Adrenal gland (tissue), 12 donors: Measurements from ENCODE around the gene POLD3. TPM values are rescaled to one million over a fixed set of nuclear protein-coding genes. Genes with fewer than 3 reads are reported as not detected.

ENCODE experiments used
- DNase-seq, 7 donors: peaks; one replicate each; pipeline ENCODE4 v3.0.0-alpha.2; 2019 to 2020
- H3K27ac ChIP-seq, 5 donors: fragments of 200-600 bp; sonication (generic) in 4 of 5; 1 replicate in 3 of 5; 2 replicates in 2 of 5; pipeline versions ENCODE4 v1.5.1 to v1.8.0; 2016 to 2020; ENCODE audit warnings: mild to moderate bottlenecking in 1 of 5
- H3K27me3 ChIP-seq: fragments of 200-600 bp; 2 replicates; pipeline ENCODE4 v1.8.0; 2021
- H3K36me3 ChIP-seq, 2 donors: fragments of 200-600 bp; replicated peaks in 1 of 2; 1 replicate in 1 of 2; 2 replicates in 1 of 2; pipeline versions ENCODE4 v1.5.1 to v1.8.0; 2018 to 2022
- H3K4me1 ChIP-seq, 2 donors: fragments of 200-600 bp; replicated peaks in 1 of 2; 1 replicate in 1 of 2; 2 replicates in 1 of 2; pipeline versions ENCODE4 v1.5.1 to v1.8.0; 2018 to 2021
- H3K4me3 ChIP-seq, 4 donors: fragments of 200-600 bp; sonication (generic) in 3 of 4; one replicate each; pipeline ENCODE4 v1.5.1; 2016 to 2018
- H3K9me3 ChIP-seq, 3 donors: fragments of 200-600 bp; sonication (generic) in 1 of 3; replicated peaks in 1 of 3; 1 replicate in 2 of 3; 2 replicates in 1 of 3; pipeline versions ENCODE4 v1.5.1 to v1.8.0; 2016 to 2021
- POLR2A ChIP-seq, 2 donors: fragments of 450-650 bp; IDR thresholded peaks; one replicate each; pipeline ENCODE4 v1.6.1; 2017; ENCODE audit warnings: antibody characterized with exemption in 2 of 2, mild to moderate bottlenecking in 2 of 2, moderate library complexity in 1 of 2
- WGBS, 4 donors: extraction: QIAGEN DNeasy Blood & Tissue Kit in 2 of 4; methylation state at CpG; one replicate each; pipeline versions ENCODE4 v1.1.5 to v1.1.7; 2013 to 2017; 5-methylcytosine and 5-hydroxymethylcytosine counted together
- intact Hi-C, 2 donors: fragments of 100-400 bp; cut with DNase I; formaldehyde crosslinking; loops; one replicate each; pipeline versions ENCODE4 v1.14.1 to v1.15.0; 2022 to 2023
- polyA plus RNA-seq, 3 donors: library from polyadenylated mRNA; stranded (reverse); fragments of 200-250 nt in 2 of 3; fragments of 350-450 nt in 1 of 3; fragmentation: Illumina TruSeq in 1 of 3; extraction: RNeasy Lipid Tissue Mini Kit (QIAGEN cat#74804) in 1 of 3; gene quantifications; one replicate each; pipeline ENCODE4 v1.2.3, GENCODE V29; 2013 to 2014
- total RNA-seq, 9 donors: library from RNA; depleted of rRNA in 4 of 9; stranded (reverse); fragments of >200 nt in 4 of 9; fragments of 120-200 nt in 1 of 9; fragmentation: NEBNext Ultra II Directional in 1 of 9; extraction: Animal tissue kit (Norgen Biotek cat#: 25700) in 1 of 9; gene quantifications; one replicate each; pipeline versions ENCODE4 v1.1.0 to v1.2.4, GENCODE V29; 2013 to 2023
- TF ChIP-seq, protein P1 (sequence below), 6 experiments: fragments of 450-650 bp in 4 of 6; fragments of 200-600 bp in 2 of 6; sonication (generic) in 1 of 6; IDR thresholded peaks; 1 replicate in 5 of 6; 2 replicates in 1 of 6; pipeline versions ENCODE4 v1.5.1 to v1.8.0; 2016 to 2021; ENCODE audit warnings: antibody characterized with exemption in 6 of 6, mild to moderate bottlenecking in 2 of 6, moderate library complexity in 1 of 6
- donor health status: healthy with polysubstance abuse.
- donor health status: Bipolar disorder and iron deficiency.
- donor health status: DM: yes; HTN: yes; CAD: no.
- donor health status: DM: no; HTN: no; CAD: no.
- donor health status: DM: no; HTN: no; CAD: no.
- donor health status: DM: yes; HTN: yes; CAD: no.

Gene POLD3
- total and polyA plus RNA-seq, 12 donors = 3.5 to 14.5 (median 9.7) TPM

DNA sequence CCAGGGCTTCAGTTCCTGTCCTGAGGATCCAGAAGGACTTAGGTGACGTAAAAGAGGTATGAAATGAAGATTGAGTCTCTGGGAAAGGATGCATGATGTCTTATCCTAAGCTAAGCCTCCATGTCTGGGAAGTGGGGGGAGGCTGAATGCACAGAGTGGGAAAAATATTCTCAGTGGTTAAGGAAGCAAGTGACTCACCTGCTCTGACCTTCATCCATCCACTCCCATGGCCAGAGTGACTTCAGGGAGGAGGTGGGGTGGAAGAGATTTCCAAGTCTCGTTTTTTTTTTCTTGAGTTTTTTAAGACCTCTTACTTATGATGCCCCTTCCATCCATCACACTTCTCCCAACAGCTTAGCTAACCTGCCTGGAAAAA is 32.5 kb upstream of the POLD3 start:
- H3K27me3 ChIP-seq = peaks cover 3% of the 10 kb centered on the region
- no peaks in the 10 kb centered on the region for H3K4me1 ChIP-seq
- no peak for DNase-seq
- H3K36me3 ChIP-seq = no peaks in the 10 kb centered on the region
- 52 to 67% (median 59%) methylated on average over 2 of the region's 2 CpGs for WGBS, 4 donors
- H3K9me3 ChIP-seq = no peaks in the 10 kb centered on the region
- TF ChIP-seq POLR2A (IDR thresholded peaks at IDR 0.05) = no peak
- TF ChIP-seq, protein P1, sequence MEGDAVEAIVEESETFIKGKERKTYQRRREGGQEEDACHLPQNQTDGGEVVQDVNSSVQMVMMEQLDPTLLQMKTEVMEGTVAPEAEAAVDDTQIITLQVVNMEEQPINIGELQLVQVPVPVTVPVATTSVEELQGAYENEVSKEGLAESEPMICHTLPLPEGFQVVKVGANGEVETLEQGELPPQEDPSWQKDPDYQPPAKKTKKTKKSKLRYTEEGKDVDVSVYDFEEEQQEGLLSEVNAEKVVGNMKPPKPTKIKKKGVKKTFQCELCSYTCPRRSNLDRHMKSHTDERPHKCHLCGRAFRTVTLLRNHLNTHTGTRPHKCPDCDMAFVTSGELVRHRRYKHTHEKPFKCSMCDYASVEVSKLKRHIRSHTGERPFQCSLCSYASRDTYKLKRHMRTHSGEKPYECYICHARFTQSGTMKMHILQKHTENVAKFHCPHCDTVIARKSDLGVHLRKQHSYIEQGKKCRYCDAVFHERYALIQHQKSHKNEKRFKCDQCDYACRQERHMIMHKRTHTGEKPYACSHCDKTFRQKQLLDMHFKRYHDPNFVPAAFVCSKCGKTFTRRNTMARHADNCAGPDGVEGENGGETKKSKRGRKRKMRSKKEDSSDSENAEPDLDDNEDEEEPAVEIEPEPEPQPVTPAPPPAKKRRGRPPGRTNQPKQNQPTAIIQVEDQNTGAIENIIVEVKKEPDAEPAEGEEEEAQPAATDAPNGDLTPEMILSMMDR (IDR thresholded peaks at IDR 0.05) = no peak
- H3K27ac ChIP-seq = no peak overlapping the region
- intact Hi-C loops = loop anchor here (10.0 kb wide), 1 partner anchor 305 kb away; no protein-coding TSS in a partner anchor
- no peak overlapping the region for H3K4me3 ChIP-seq

DNA sequence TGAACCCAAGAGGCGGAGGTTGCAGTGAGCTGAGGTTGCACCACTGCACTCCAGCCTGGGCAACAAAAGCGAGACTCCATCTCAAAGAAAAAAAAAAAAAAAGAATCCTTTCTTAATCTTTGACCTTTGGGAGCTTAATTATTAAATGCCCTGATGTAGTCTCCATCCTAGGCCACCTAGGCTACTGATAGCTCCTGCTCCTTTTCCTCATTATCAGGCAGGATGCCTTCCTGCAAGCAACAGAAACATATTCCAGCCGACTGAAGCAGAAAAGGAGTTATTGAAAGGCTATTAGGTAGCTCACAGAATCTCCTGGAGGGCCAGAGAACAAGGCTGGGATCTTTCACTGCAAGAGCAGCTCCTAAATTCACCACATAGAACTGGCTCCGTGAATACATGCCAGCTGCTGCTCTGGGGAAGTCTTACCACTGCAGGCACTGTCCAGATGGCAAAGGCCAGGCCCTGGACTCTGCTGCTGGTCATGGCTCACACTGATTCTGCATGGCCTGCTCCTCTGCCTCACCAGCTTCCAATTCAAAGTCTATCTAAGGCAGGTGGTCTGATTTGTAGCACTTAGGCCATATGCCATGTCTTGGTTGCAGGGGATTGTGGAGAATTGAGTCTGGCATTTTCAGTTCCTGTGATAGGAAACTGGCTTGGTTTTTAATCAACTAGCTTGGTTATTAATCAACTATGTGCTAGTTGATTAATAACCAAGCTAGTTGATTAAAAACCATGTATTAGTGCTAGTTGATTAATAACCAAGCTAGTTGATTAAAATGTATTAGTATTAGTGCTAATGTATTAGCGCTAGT is 26.0 kb upstream of the POLD3 start:
- Histone ChIP-seq H3K27ac (no peak overlapping the region), H3K9me3 (no peaks in the 10 kb centered on the region), H3K36me3 (no peaks in the 10 kb centered on the region), H3K4me3 (no peak overlapping the region), H3K27me3 (no peaks in the 10 kb centered on the region), H3K4me1 (no peaks in the 10 kb centered on the region)
- intact Hi-C loops = loop anchor here (10.0 kb wide), 1 partner anchor 312 kb away; no protein-coding TSS in a partner anchor
- TF ChIP-seq, protein P1 (IDR thresholded peaks at IDR 0.05) = no peak
- no peak for TF ChIP-seq POLR2A (IDR thresholded peaks at IDR 0.05)
- no peak for DNase-seq
- WGBS, 4 donors = 86 to 99% (median 92%) methylated on average over 4 to 5 of the region's 5 CpGs

DNA sequence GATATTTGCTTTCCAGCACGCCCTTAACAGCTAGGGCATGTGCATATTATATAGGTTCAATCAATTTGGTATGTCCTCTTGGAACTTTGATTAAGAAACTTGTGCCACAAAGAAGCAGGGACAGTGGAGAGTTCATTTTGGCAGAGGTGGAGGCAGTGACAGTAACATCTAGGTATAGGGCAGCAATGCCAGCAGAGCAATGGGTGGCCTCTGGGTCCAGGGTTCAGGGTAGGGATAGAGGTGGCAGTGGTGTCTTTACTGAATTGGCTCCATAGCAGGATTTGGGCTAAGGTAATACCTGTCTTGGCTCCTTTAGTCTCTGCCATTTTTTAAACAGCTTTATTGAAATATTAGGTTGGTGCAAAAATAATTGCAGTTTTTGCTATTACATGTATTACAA is 24.4 kb upstream of the POLD3 start:
- Histone ChIP-seq H3K36me3 (no peaks in the 10 kb centered on the region), H3K27ac (no peak overlapping the region), H3K9me3 (no peaks in the 10 kb centered on the region), H3K4me3 (no peak overlapping the region), H3K4me1 (no peaks in the 10 kb centered on the region), H3K27me3 (no peaks in the 10 kb centered on the region)
- DNase-seq = no peak
- intact Hi-C loops = loop anchor here (2.0 to 10.0 kb wide), 2 partner anchors 115 to 313 kb away; no protein-coding TSS in a partner anchor
- TF ChIP-seq, protein P1 (IDR thresholded peaks at IDR 0.05) = no peak
- TF ChIP-seq POLR2A (IDR thresholded peaks at IDR 0.05) = no peak
- 67 to 94% (median 79%) methylated on average over 1 of the region's 1 CpG for WGBS, 4 donors

DNA sequence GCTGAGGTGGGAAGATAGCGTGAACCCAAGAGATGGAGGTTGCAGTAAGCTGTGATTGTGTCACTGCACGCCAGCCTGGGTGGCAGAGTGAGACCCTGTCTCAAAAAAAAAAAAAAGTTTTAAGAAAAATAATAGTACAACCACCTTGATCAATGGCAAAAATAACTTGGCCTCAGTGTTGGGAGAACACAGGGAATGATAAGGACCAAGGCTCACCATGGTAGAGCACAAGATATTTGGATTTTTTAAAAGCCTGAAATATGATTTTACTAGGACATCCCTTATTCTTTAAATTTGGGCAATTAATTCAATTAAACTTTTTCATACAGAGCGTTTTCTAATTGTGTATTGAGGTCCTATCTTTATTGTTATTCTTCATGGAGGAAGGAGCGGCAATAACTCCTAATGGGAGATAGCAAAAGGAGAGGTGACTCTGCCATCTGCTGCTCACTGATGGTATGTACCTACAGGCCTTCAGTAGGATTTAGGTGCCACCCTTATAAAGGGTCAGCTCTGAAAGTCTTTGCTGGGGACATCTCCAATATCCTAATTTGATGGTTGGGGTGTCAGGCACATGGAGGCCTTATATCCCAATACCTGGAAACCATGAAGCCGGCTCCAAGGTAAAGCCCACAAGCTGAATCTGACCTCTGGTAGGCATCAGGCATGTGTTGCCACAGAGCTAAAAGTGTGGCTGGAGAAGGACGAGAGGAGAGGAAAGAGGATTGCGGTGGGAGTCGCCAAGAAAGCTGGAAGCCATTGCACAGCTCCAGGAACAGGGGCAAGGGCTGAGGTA is 21.9 kb upstream of the POLD3 start:
- DNase-seq = peak; percentile 24 to 73 (median 46)
- intact Hi-C loops = loop anchor here in 1 of 2 donors (10.0 kb wide), 1 partner anchor 116 kb away; no protein-coding TSS in a partner anchor

More for the DNA sequence above, 21.9 kb upstream of the POLD3 start:
- H3K27ac ChIP-seq = no peak overlapping the region
- H3K4me1 ChIP-seq = no peaks in the 10 kb centered on the region
- H3K36me3 ChIP-seq = no peaks in the 10 kb centered on the region
- no peak overlapping the region for H3K4me3 ChIP-seq
- H3K9me3 ChIP-seq = no peaks in the 10 kb centered on the region
- TF ChIP-seq POLR2A (IDR thresholded peaks at IDR 0.05) = no peak
- TF ChIP-seq, protein P1 (IDR thresholded peaks at IDR 0.05) = peak; percentile 41 to 86 (median 71)
- H3K27me3 ChIP-seq = no peaks in the 10 kb centered on the region
- 53 to 68% (median 58%) methylated on average over 8 of the region's 8 CpGs for WGBS, 4 donors
